ENCODE results near the gene COPA. TPM values are rescaled to one million over a fixed set of nuclear protein-coding genes. Genes with fewer than 3 reads are reported as not detected.

The COPA gene
- total RNA-seq, 2 experiments from 2014 or later: 117 to 118 TPM

DNA sequence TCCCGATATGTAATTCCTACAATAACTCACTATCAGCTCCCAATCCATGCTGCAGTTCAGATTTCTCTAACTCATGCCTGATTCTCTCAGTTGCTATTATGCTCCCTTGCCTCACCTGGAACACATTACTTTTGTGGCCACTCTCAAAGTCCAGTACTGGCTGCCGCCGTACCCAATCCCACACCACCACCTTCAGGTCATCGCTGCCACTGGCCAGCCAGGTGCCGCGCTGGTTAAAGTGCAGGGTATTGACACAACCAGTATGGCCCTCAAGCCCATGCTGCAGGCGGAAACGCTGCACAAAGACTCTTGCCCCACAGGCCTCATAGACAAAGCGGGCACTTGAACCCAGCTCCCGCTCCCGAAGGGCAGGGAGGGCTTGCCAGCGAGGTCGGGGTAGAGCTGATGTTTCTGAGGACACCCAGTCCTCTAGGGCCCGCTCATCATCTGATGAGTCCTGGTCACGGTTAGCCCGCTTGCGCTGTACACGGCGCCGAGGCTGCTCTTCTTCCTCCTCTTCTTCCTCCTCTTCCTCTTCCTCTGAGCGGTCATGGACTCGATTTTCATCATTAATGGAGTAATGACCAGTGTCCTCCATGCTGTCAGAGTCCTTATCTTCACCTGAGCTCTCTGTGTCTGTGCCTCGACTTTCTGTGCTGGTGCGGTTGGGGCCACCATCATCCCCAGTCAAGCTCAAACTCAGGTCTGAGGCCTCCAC lies 103.3 kb downstream of the COPA start:
- Mint-ChIP-seq H3K4me1 (ENCODE audit: low read depth) (peaks cover 8% of the 10 kb centered on the region), H3K27ac (no peak overlapping the region), H3K4me3 (no peak overlapping the region), H3K27me3 (no peaks in the 10 kb centered on the region), H3K36me3 (ENCODE audit: low read depth) (peaks cover 45% of the 10 kb centered on the region), H3K9me3 (no peaks in the 10 kb centered on the region)
- CTCF ChIA-PET: interaction anchor here (0.9 to 7.7 kb wide), 5 partner anchors 9 to 51 kb away, joined by 3 to 42 read pairs (median 4); no protein-coding TSS in a partner anchor
- POLR2A ChIA-PET: interaction anchor here (0.9 to 1.1 kb wide), 3 partner anchors 11 to 45 kb away, joined by 3 read pairs; partner anchors contain the start of gene PEX19
- no peak for DNase-seq
- no peak for ATAC-seq
- intact Hi-C loops (cut with micrococcal nuclease): no loop called here
- TF ChIP-seq, protein P1, sequence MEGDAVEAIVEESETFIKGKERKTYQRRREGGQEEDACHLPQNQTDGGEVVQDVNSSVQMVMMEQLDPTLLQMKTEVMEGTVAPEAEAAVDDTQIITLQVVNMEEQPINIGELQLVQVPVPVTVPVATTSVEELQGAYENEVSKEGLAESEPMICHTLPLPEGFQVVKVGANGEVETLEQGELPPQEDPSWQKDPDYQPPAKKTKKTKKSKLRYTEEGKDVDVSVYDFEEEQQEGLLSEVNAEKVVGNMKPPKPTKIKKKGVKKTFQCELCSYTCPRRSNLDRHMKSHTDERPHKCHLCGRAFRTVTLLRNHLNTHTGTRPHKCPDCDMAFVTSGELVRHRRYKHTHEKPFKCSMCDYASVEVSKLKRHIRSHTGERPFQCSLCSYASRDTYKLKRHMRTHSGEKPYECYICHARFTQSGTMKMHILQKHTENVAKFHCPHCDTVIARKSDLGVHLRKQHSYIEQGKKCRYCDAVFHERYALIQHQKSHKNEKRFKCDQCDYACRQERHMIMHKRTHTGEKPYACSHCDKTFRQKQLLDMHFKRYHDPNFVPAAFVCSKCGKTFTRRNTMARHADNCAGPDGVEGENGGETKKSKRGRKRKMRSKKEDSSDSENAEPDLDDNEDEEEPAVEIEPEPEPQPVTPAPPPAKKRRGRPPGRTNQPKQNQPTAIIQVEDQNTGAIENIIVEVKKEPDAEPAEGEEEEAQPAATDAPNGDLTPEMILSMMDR (IDR thresholded peaks at IDR 0.05): no peak

Other genes with a start within 250 kb of the COPA start
- gene IGSF8, start 244.6 kb downstream of the COPA start, total RNA-seq: 10 to 100 TPM; 48.0 to 49.5 TPM
- not detected for gene ATP1A2, start 227.5 kb downstream of the COPA start, total RNA-seq
- not detected for gene ATP1A4, start 191.6 kb downstream of the COPA start, total RNA-seq
- not detected for gene CASQ1, start 152.7 kb downstream of the COPA start, total RNA-seq
- 10 to 100 TPM; 31.8 to 34.1 TPM for gene PEA15, start 137.9 kb downstream of the COPA start, total RNA-seq
- gene DCAF8, start 80.7 kb downstream of the COPA start, total RNA-seq: 100 to 1,000 TPM; 116 TPM
- gene PEX19, start 58.1 kb downstream of the COPA start, total RNA-seq: 10 to 100 TPM; 52.9 to 56.9 TPM
- gene NCSTN, start 133 bp upstream of the COPA start, total RNA-seq: 10 to 100 TPM; 36.6 to 38.0 TPM
- gene NHLH1, start 23.8 kb upstream of the COPA start, total RNA-seq: under 1 TPM; 0.22 to 0.45 TPM
- under 1 TPM; 0.16 to 0.40 TPM for gene VANGL2, start 57.3 kb upstream of the COPA start, total RNA-seq
- gene SLAMF6, start 180.0 kb upstream of the COPA start, total RNA-seq: 10 to 100 TPM; 42.8 to 43.9 TPM
- gene CD84, start 236.2 kb upstream of the COPA start, total RNA-seq: 10 to 100 TPM; 18.1 to 20.1 TPM